Raji (cell line): ENCODE measurements around the gene STX10.

Experiments
- POLR2A ChIP-seq: IDR thresholded peaks from 2 replicates; pipeline ENCODE4 v1.6.1; 2011; ENCODE audit warnings: low read depth, low read length, control low read depth; ENCODE audit not compliant: insufficient read depth

The STX10 gene

GRCh38 chr19:13116282-13117175 is 33.6 kb downstream of the STX10 start, which contains the start of gene TRMT1:
Gene TRMT1 (minus strand): TSS chr19:13116740. CDS start chr19:13116399, 341 bp downstream.
- peak; percentile 53 for TF ChIP-seq POLR2A

- no peak for TF ChIP-seq POLR2A
Measured at GRCh38 chr19:13115936-13116281, 34.3 kb downstream of the STX10 start.

DNA sequence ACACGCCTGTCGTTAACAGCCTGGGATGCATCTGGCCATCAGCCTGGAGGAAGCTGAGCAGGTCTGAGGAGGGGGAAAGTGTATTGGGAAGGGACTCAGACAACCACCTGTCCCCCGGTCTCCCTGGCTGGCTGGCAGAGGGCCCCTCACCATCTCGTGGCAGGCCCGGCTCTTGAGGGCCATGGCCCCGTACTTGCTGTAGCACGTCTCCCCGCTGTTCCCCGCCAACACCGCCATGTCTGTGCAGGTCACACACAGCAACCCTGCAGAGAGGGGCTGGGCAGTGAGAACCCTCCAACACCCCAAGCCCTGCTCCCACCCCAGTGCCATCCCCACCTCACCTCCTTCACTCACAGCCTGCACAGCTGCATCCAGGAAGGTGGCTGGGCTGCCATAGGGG is 37.6 kb downstream of the STX10 start:
- TF ChIP-seq POLR2A: no peak

GRCh38 chr19:13110099-13110610 is 40.0 kb downstream of the STX10 start:
- TF ChIP-seq POLR2A: no peak

- no peak for TF ChIP-seq POLR2A
Measured at GRCh38 chr19:13109361-13110098, 40.6 kb downstream of the STX10 start.

DNA sequence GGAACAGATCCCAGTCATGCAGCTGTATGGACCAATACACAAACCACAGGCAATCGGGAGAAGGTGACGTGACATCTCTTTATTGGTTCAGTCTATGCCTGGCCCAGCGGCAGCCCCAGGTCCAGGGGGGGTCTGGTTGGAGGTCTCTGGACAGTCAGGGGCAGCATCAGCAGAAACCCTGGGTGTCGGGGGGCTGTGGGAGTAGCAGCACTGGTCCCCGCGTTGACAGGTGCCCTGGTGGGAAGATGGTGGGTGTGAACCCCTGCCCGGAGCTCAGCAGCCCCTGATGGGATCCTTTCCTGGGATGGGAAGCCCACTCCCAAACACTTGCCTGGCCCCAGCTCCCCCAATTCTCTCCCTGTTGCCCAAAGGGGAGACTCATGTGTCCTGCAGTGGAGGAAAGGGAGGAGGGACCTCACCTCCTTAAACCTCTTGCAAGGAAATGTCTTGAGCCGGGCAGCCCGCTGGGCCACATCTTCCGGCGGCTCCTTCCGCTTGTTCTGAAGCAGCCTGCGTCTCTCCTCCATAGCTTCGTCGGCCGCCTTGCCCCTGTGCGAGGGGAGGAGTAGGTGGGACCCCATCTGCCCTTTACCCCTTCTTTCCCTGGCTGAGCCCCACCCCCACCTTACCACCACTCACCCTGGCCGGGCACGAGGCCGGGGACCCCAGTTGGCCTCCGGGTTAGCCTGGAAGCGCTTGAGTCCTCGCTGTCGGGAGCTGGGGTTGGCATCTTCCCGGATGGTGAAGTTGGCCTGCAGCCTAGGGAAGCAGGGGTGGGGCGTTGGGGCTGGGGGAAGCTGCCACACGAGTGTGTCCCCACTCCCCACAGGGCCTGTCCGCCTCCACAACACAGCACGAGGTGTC is 45.1 kb downstream of the STX10 start:
- TF ChIP-seq POLR2A: no peak

- TF ChIP-seq POLR2A: peak; percentile 60
Measured at GRCh38 chr19:13104360-13104847, 45.8 kb downstream of the STX10 start.

DNA sequence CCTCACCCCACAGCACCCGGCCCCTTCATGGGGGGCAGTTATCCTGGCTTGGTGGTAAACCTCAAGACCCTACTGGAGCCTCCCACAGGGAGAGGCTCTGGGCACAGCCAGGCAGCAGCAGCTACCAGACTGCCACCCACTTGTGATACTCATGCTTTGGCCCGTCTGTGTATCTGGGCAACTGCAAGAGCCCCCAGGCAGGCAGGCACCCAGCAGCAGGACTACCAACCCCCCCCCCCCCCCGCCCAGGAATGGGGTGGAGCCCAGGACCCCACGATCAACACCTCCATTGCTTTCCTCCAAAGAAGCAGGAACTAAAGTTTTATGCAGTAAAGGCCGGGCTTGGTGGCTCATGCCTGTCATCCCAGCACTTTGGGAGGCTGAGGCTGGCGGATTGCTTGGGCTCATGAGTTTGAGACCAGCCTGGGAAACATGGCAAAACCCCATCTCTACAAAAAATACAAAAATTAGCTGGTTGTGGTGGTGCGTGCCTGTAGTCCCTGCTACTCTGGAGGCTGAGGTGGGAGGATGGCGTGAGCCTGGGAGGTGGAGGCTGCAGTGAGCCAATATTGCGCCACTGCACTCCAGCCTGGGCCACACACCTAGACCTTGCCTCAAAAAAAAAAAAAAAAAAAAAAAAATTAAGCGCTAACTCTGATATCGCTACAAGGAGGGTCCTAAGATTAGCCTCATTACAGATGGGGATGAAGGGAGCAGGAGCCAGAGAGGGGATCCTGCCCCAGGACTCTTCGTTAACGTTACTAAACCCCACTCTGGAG is 46.4 kb downstream of the STX10 start:
- no peak for TF ChIP-seq POLR2A

DNA sequence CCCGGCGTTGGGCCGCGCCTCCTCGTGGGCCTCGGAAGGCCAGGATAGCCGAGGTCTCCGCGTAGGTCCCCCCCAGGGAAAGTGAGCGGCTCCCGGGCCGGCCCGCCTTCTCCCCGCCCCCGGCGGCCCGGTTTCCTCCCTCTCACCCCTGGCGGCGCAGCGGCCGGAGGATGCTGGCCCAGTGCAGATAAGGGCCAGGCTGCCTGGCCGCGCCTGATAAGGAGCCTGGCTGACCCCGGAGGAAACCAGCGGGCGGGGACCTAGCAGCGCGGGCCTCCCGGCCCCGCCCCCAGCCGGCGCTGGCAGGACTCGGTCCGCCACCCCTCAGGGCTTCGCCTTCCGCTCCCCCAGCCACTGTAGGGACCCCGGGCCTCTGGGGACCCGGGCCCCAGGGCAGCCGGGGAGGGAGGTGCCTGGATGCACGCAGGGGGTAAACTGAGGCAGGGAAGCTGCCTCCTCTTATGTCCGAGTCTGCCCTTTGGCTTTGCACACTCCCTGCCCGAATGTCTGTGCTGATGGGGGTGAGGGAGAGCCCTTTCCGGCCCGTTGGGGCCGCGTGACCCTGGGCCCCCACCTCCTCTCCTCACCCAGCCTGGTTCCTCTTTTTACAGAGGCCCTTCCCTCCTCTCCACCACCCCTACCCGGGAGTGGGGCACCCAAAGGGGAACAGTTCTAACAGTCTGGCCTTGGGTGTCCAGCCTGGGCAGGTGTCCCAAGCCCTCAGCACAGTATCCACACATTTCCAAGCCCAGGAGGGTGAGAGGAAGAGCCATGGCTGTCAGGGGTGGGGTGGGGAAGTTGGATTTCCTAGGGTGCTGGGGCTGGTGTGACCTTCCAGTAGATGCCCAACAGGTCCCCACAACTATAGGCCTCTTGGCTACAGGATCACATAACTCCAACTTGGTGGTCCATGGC is 47.3 kb downstream of the STX10 start, which contains the start of gene LYL1:
TSS of gene LYL1 (minus strand) at position 193 of the 915 bp plus-strand sequence. CDS start 1,687 bp downstream, outside the sequence.
- TF ChIP-seq POLR2A: peak; percentile 87

DNA sequence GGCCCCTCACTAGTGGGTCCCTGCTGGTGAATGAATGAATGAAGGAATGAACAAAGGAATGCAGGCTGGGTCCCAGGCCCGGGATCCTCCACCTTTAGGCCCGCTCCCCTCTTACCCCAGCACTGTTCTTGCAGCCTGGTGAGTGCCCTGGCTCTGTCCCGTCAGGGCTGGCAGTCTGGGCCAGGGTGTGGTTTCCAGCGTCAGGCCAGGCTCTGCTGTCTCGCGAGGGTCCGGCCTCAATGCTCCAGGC is 47.8 kb downstream of the STX10 start:
- no peak for TF ChIP-seq POLR2A

DNA sequence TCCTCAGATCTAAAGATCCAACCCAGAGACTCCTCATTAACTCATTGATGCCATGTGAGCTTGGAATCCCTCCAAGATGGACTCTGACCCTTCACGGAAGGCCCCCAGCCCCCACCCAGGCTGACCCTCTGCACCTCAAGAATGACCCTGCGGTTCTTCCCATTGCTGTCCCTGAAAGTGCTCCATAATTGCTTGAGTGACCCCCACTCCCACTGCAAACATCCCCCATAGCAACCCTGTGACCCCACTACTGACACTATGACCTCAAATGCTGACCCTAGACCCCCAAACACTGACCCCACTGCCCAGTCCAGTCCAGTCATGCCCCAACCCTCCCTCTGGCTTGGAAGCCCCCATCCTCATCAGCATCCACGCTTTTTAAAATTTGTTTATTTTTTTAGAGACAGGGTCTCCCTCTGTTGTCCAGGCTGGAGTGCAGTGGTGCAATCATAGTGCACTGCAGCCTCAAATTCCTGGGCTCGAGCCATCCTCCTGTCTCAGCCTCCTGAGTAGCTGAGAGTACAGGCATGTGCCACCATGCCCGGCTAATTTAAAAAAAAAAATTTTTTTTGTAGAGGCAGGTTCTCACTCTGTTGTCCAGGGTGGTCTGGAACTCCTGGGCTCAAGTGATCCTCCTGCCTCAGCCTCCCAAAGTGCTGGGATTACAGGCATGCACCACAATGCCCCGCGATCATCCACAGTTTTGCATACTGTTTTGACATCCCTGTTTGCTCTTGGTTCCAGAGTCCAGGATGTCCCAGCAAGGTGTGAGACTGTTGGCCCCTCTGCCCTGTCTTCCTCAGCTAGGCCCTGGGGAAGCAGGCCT is 48.4 kb downstream of the STX10 start:
- TF ChIP-seq POLR2A: peak; percentile 11; the same call in 1 of the 2 replicates

- TF ChIP-seq POLR2A: no peak
Measured at GRCh38 chr19:13100841-13101589, 49.2 kb downstream of the STX10 start.
